Effector memory CD8-positive, alpha-beta T cell (primary cell): ENCODE measurements around the gene TLX2.

ENCODE experiments used
- ATAC-seq: fragments of 150-1000 bp; cut with Tn5 transposase; replicated peaks from 2 replicates; pipeline ENCODE4 v1.10.0; 2021; ENCODE audit warnings: mild to moderate bottlenecking, moderate library complexity
- DNase-seq, 3 experiments: peaks; one replicate each; pipeline ENCODE4 v3.0.0; 2021
- H3K27ac Mint-ChIP-seq, 2 donors: one replicate each; pipeline ENCODE4 v1.8.0; 2022; ENCODE audit warnings: mild to moderate bottlenecking in 2 of 2, mixed read lengths in 2 of 2, moderate library complexity in 2 of 2
- H3K27me3 Mint-ChIP-seq, 2 donors: one replicate each; pipeline ENCODE4 v1.8.0; 2022; ENCODE audit warnings: mixed read lengths in 2 of 2
- H3K36me3 Mint-ChIP-seq: one replicate; pipeline ENCODE4 v1.8.0; 2022; ENCODE audit warnings: mild to moderate bottlenecking, moderate library complexity, mixed read lengths; ENCODE audit not compliant: insufficient read depth
- H3K4me1 Mint-ChIP-seq, 2 donors: one replicate each; pipeline ENCODE4 v1.8.0; 2022; ENCODE audit warnings: low read depth in 2 of 2, mixed read lengths in 2 of 2
- H3K4me3 Mint-ChIP-seq, 2 donors: one replicate each; pipeline ENCODE4 v1.8.0; 2022; ENCODE audit warnings: mild to moderate bottlenecking in 2 of 2, mixed read lengths in 2 of 2, moderate library complexity in 2 of 2
- H3K9me3 Mint-ChIP-seq, 2 donors: one replicate each; pipeline ENCODE4 v1.8.0; 2022; ENCODE audit warnings: mixed read lengths in 2 of 2

TLX2 gene

GRCh38 chr2:74486141-74486540 is 28.1 kb upstream of the TLX2 start:
- peaks cover 5 to 14% of the 10 kb centered on the region in 2 donors for H3K4me1 Mint-ChIP-seq
- H3K4me3 Mint-ChIP-seq, result no peak overlapping the region
- ATAC-seq, result no peak
- no peak overlapping the region for H3K27ac Mint-ChIP-seq
- no peaks in the 10 kb centered on the region for H3K27me3 Mint-ChIP-seq
- H3K36me3 Mint-ChIP-seq, result peaks cover 41% of the 10 kb centered on the region
- DNase-seq, result no peak
- no peaks in the 10 kb centered on the region for H3K9me3 Mint-ChIP-seq

- no peaks in the 10 kb centered on the region for H3K9me3 Mint-ChIP-seq
- no peak overlapping the region for H3K4me3 Mint-ChIP-seq
- H3K4me1 Mint-ChIP-seq, result peaks cover 0 to 3% of the 10 kb centered on the region in 2 donors
- ATAC-seq, result no peak
- peaks cover 42% of the 10 kb centered on the region for H3K36me3 Mint-ChIP-seq
- DNase-seq, result no peak
- H3K27ac Mint-ChIP-seq, result peak overlapping the region in 1 of 2 donors; percentile 16
- H3K27me3 Mint-ChIP-seq, result no peaks in the 10 kb centered on the region
Measured at GRCh38 chr2:74488643-74489481, 25.4 kb upstream of the TLX2 start.

GRCh38 chr2:74489906-74490305 is 24.3 kb upstream of the TLX2 start:
- peaks cover 0 to 3% of the 10 kb centered on the region in 2 donors for H3K4me1 Mint-ChIP-seq
- no peak overlapping the region for H3K4me3 Mint-ChIP-seq
- DNase-seq (no peak), ATAC-seq (no peak)
- peaks cover 40% of the 10 kb centered on the region for H3K36me3 Mint-ChIP-seq
- no peak overlapping the region for H3K27ac Mint-ChIP-seq
- no peaks in the 10 kb centered on the region for H3K9me3 Mint-ChIP-seq
- H3K27me3 Mint-ChIP-seq, result no peaks in the 10 kb centered on the region

GRCh38 chr2:74491648-74492544 is 22.4 kb upstream of the TLX2 start:
- Mint-ChIP-seq H3K27ac (no peak overlapping the region), H3K36me3 (peaks cover 34% of the 10 kb centered on the region), H3K27me3 (no peaks in the 10 kb centered on the region), H3K4me1 (no peaks in the 10 kb centered on the region), H3K4me3 (no peak overlapping the region), H3K9me3 (no peaks in the 10 kb centered on the region)
- DNase-seq (no peak), ATAC-seq (no peak)

- ATAC-seq (no peak), DNase-seq (no peak)
- Mint-ChIP-seq H3K4me1 (peaks cover 7 to 8% of the 10 kb centered on the region in 2 donors), H3K4me3 (no peak overlapping the region), H3K9me3 (no peaks in the 10 kb centered on the region), H3K36me3 (peaks cover 32% of the 10 kb centered on the region), H3K27ac (peak overlapping the region in 1 of 2 donors; percentile 19), H3K27me3 (peaks cover 5 to 11% of the 10 kb centered on the region in 2 donors)
Measured at GRCh38 chr2:74493546-74493945, 20.7 kb upstream of the TLX2 start.

- H3K36me3 Mint-ChIP-seq, result peaks cover 24% of the 10 kb centered on the region
- ATAC-seq, result no peak
- no peak overlapping the region for H3K4me3 Mint-ChIP-seq
- H3K27ac Mint-ChIP-seq, result no peak overlapping the region
- peaks cover 6 to 30% of the 10 kb centered on the region in 2 donors for H3K27me3 Mint-ChIP-seq
- peaks cover 14% of the 10 kb centered on the region in 2 donors for H3K4me1 Mint-ChIP-seq
- no peak for DNase-seq
- H3K9me3 Mint-ChIP-seq, result no peaks in the 10 kb centered on the region
Measured at GRCh38 chr2:74495440-74495839, 18.8 kb upstream of the TLX2 start.

- Mint-ChIP-seq H3K9me3 (no peaks in the 10 kb centered on the region), H3K36me3 (peaks cover 12% of the 10 kb centered on the region), H3K27ac (peak overlapping the region in 1 of 2 donors; percentile 81), H3K4me3 (peak overlapping the region; percentile 82 to 93), H3K27me3 (peaks cover 6 to 47% of the 10 kb centered on the region in 2 donors), H3K4me1 (peaks cover 19 to 23% of the 10 kb centered on the region in 2 donors)
- no peak for ATAC-seq
- DNase-seq, result no peak
Measured at GRCh38 chr2:74496997-74497776, 17.1 kb upstream of the TLX2 start.

- ATAC-seq, result peak; percentile 55
- no peaks in the 10 kb centered on the region for H3K9me3 Mint-ChIP-seq
- H3K27me3 Mint-ChIP-seq, result peaks cover 6 to 53% of the 10 kb centered on the region in 2 donors
- H3K4me3 Mint-ChIP-seq, result peak overlapping the region; percentile 82 to 93
- H3K4me1 Mint-ChIP-seq, result peaks cover 19 to 28% of the 10 kb centered on the region in 2 donors
- DNase-seq, result no peak
- peaks cover 10% of the 10 kb centered on the region for H3K36me3 Mint-ChIP-seq
- peak overlapping the region in 1 of 2 donors; percentile 81 for H3K27ac Mint-ChIP-seq
Measured at GRCh38 chr2:74497777-74498499, 16.3 kb upstream of the TLX2 start.

GRCh38 chr2:74498500-74499266 is 15.6 kb upstream of the TLX2 start:
- H3K27me3 Mint-ChIP-seq, result peaks cover 6 to 56% of the 10 kb centered on the region in 2 donors
- DNase-seq, result no peak
- peaks cover 8% of the 10 kb centered on the region for H3K36me3 Mint-ChIP-seq
- peak; percentile 39 for ATAC-seq
- H3K4me1 Mint-ChIP-seq, result peaks cover 19 to 34% of the 10 kb centered on the region in 2 donors
- peak overlapping the region; percentile 8 to 81 for H3K27ac Mint-ChIP-seq
- H3K4me3 Mint-ChIP-seq, result peak overlapping the region; percentile 82 to 93
- no peaks in the 10 kb centered on the region for H3K9me3 Mint-ChIP-seq

- Mint-ChIP-seq H3K27me3 (peaks cover 6 to 63% of the 10 kb centered on the region in 2 donors), H3K36me3 (peaks cover 11% of the 10 kb centered on the region), H3K9me3 (no peaks in the 10 kb centered on the region), H3K27ac (peak within 1 kb of the TSS; percentile 8 to 81), H3K4me1 (peaks cover 22 to 37% of the 10 kb centered on the region in 2 donors), H3K4me3 (peak within 1 kb of the TSS; percentile 82 to 93)
- DNase-seq, result no peak
- no peak for ATAC-seq
Measured at GRCh38 chr2:74499267-74499939, 14.8 kb upstream of the TLX2 start, which contains the start of gene LBX2. LBX2 (minus strand) TSS chr2:74499603; CDS start chr2:74499537, 66 bp downstream.

GRCh38 chr2:74499940-74500577 is 14.2 kb upstream of the TLX2 start:
- ATAC-seq (no peak), DNase-seq (no peak)
- Mint-ChIP-seq H3K36me3 (peaks cover 17% of the 10 kb centered on the region), H3K27me3 (peaks cover 6 to 68% of the 10 kb centered on the region in 2 donors), H3K4me3 (peak overlapping the region in 1 of 2 donors; percentile 25), H3K27ac (no peak overlapping the region), H3K4me1 (peaks cover 27 to 44% of the 10 kb centered on the region in 2 donors), H3K9me3 (no peaks in the 10 kb centered on the region)
